K562 (cell line): ENCODE data around the gene PRKAA1. TPM values are rescaled to one million over a fixed set of nuclear protein-coding genes. Genes with fewer than 3 reads are reported as not detected.

Experiments used
- ATAC-seq: fragments of 200-7000 bp; cut with Tn5 transposase; 3 replicates; pipeline ENCODE4 v1.9.1; 2020; ENCODE audit warnings: moderate library complexity
- BruUV-seq: library from RNA; stranded (reverse); fragments of 400-500 nt; replicated peaks from 2 replicates; lab custom pipeline; 2021; lab: Mats Ljungman, UMichigan
- CTCF ChIA-PET: fragments of 300-600 bp; formaldehyde crosslinking; extraction: SDS; loops from one replicate; lab custom pipeline; 2021; ENCODE audit warnings: low intra/inter-chr PET ratio; lab: Yijun Ruan, JAX
- POLR2A ChIA-PET: fragments of 300-600, 350-650 bp; sonication (Branson Sonifier 250); formaldehyde crosslinking; extraction: SDS; loops from one replicate; lab custom pipeline; 2021; ENCODE audit warnings: antibody characterized with exemption, inconsistent platforms; lab: Yijun Ruan, JAX
- DNase-seq, 4 experiments: peaks; one replicate each; pipeline versions ENCODE4 v3.0.0 to v3.0.0-alpha.2; 2011 to 2018; ENCODE audit warnings: low spot score in 3 of 4, mixed read lengths in 3 of 4; ENCODE audit errors: extremely low read depth in 1 of 4
- FAIRE-seq: peaks from 2 replicates; lab custom pipeline; 2011; peaks lifted over from hg19 to GRCh38; lab: Jason Lieb, UNC
- H2AFZ ChIP-seq: 2 replicates; pipeline ENCODE4 v1.6.0; 2011; ENCODE audit warnings: low read depth, low read length, control low read depth, inconsistent platforms
- H3K27ac ChIP-seq: fragments of 200-600 bp; 3 replicates; pipeline ENCODE4 v1.8.0; 2011; ENCODE audit warnings: low read depth, mild to moderate bottlenecking, control low read depth, inconsistent platforms, low read length, moderate library complexity, mixed read lengths; ENCODE audit errors: extremely low read depth
- H3K27me3 ChIP-seq, 2 experiments: fragments of 300-600 bp in 1 of 2; 2 replicates in 1 of 2; 3 replicates in 1 of 2; pipeline versions ENCODE4 v1.6.0 to v1.8.0; 2011; ENCODE audit warnings: inconsistent platforms in 2 of 2, low read length in 2 of 2, mild to moderate bottlenecking in 1 of 2, mixed read lengths in 1 of 2, moderate library complexity in 1 of 2; ENCODE audit not compliant: control insufficient read depth in 2 of 2, insufficient read depth in 2 of 2
- H3K36me3 ChIP-seq: fragments of 300-600 bp; 3 replicates; pipeline ENCODE4 v1.8.0; 2011; ENCODE audit warnings: mild to moderate bottlenecking, low read length, inconsistent platforms; ENCODE audit not compliant: control insufficient read depth, insufficient read depth
- H3K4me1 ChIP-seq, 2 experiments: fragments of 200-600 bp in 1 of 2; replicated peaks in 1 of 2; 2 replicates in 1 of 2; 3 replicates in 1 of 2; pipeline versions ENCODE4 v1.5.1 to v1.8.0; 2011; ENCODE audit warnings: inconsistent platforms in 2 of 2, low read length in 2 of 2, mild to moderate bottlenecking in 1 of 2, mixed read lengths in 1 of 2, moderate library complexity in 1 of 2; ENCODE audit not compliant: control insufficient read depth in 2 of 2, insufficient read depth in 2 of 2
- H3K4me2 ChIP-seq: 2 replicates; pipeline ENCODE4 v1.6.1; 2011; ENCODE audit warnings: low read length, control low read depth, inconsistent platforms, mixed read lengths; ENCODE audit not compliant: insufficient read depth
- H3K4me3 ChIP-seq: fragments of 200-600 bp; sonication (generic), shearing (Covaris generic); 2 replicates; pipeline ENCODE4 v1.5.1; 2016; ENCODE audit warnings: control low read depth, inconsistent platforms
- H3K79me2 ChIP-seq: fragments of 200-600 bp; 3 replicates; pipeline ENCODE4 v1.8.0; 2011; ENCODE audit warnings: low read length, inconsistent platforms; ENCODE audit not compliant: control insufficient read depth, insufficient read depth
- H3K9ac ChIP-seq, 2 experiments: 2 replicates each; pipeline versions ENCODE4 v1.6.0 to v1.6.1; 2011; ENCODE audit warnings: low read depth in 2 of 2, low read length in 2 of 2, control low read depth in 1 of 2, inconsistent platforms in 1 of 2, mild to moderate bottlenecking in 1 of 2, mixed read lengths in 1 of 2; ENCODE audit not compliant: insufficient read depth in 1 of 2
- H3K9me1 ChIP-seq: one replicate; pipeline ENCODE4 v1.6.0; 2011; ENCODE audit warnings: inconsistent platforms, mild to moderate bottlenecking, low read length, moderate library complexity; ENCODE audit not compliant: control insufficient read depth, insufficient read depth
- H3K9me3 ChIP-seq: replicated peaks from 2 replicates; pipeline ENCODE4 v1.5.1; 2011; ENCODE audit warnings: low read depth, low read length, inconsistent platforms; ENCODE audit not compliant: control insufficient read depth, insufficient read depth
- H4K20me1 ChIP-seq: replicated peaks from 2 replicates; pipeline ENCODE4 v1.6.1; 2011; ENCODE audit warnings: low read length, inconsistent platforms, mixed read lengths; ENCODE audit not compliant: control insufficient read depth, insufficient read depth
- CEBPB ChIP-seq: fragments of 450-650 bp; IDR thresholded peaks from 2 replicates; pipeline ENCODE4 v1.6.1; 2016; ENCODE audit warnings: missing genetic modification characterization, missing compliant biosample characterization
- CEBPG ChIP-seq, 3 experiments: fragments of 200-800 bp in 1 of 3; sonication (Bioruptor generic) in 1 of 3; sonication (generic) in 1 of 3; formaldehyde crosslinking in 1 of 3; IDR thresholded peaks in 2 of 3; conservative IDR thresholded peaks in 1 of 3; 2 replicates each; pipeline versions ENCODE4 v1.6.1 to v1.8.0; 2016 to 2022; ENCODE audit warnings: missing compliant biosample characterization in 2 of 3, missing genetic modification characterization in 2 of 3, mild to moderate bottlenecking in 1 of 3, missing genetic modification reagents in 1 of 3
- CREBBP ChIP-seq: IDR thresholded peaks from one replicate; pipeline ENCODE4 v1.6.1; 2012; ENCODE audit warnings: low read depth, mild to moderate bottlenecking, control low read depth, inconsistent platforms, low read length
- DPF2 ChIP-seq: fragments of 450-650 bp; IDR thresholded peaks from 2 replicates; pipeline ENCODE4 v1.6.1; 2016
- HMGN3 ChIP-seq: IDR thresholded peaks from 2 replicates; pipeline ENCODE4 v1.6.1; 2011; ENCODE audit warnings: borderline replicate concordance, low read depth, mild to moderate bottlenecking, mixed read lengths, low read length; ENCODE audit not compliant: insufficient read length; ENCODE audit errors: extremely low read depth
- KLF16 ChIP-seq: IDR thresholded peaks from 2 replicates; pipeline ENCODE4 v1.6.1; 2016; ENCODE audit warnings: antibody characterized with exemption
- MEIS2 ChIP-seq: fragments of 450-650 bp; IDR thresholded peaks from 2 replicates; pipeline ENCODE4 v1.6.1; 2014; ENCODE audit warnings: mild to moderate bottlenecking; ENCODE audit not compliant: partially characterized antibody
- NCOA4 ChIP-seq: fragments of 450-650 bp; IDR thresholded peaks from 2 replicates; pipeline ENCODE4 v1.6.1; 2018; ENCODE audit warnings: mild to moderate bottlenecking; ENCODE audit not compliant: partially characterized antibody
- RUNX1 ChIP-seq: sonication (generic); IDR thresholded peaks from 2 replicates; pipeline ENCODE4 v1.6.1; 2016; ENCODE audit warnings: antibody characterized with exemption, low read depth
- SAFB2 ChIP-seq: fragments of 200-400 bp; formaldehyde crosslinking; IDR thresholded peaks from 2 replicates; pipeline ENCODE4 v1.6.1; 2018; ENCODE audit warnings: borderline replicate concordance, low read length, low read depth, moderate library complexity; ENCODE audit not compliant: severe bottlenecking
- SRF ChIP-seq, 2 experiments: fragments of 250-450, 450-650 bp in 1 of 2; sonication (Bioruptor Pico) in 1 of 2; sonication (generic) in 1 of 2; formaldehyde crosslinking; IDR thresholded peaks; 2 replicates each; pipeline versions ENCODE4 v1.5.0 to v1.5.1; 2020 to 2022; ENCODE audit warnings: mild to moderate bottlenecking in 1 of 2, missing genetic modification reagents in 1 of 2
- ZNF165 ChIP-seq: fragments of 250-450 bp; sonication (Bioruptor Pico); IDR thresholded peaks from 2 replicates; pipeline ENCODE4 v1.4.0; 2020; ENCODE audit warnings: borderline replicate concordance
- ZNF282 ChIP-seq: sonication (generic); formaldehyde crosslinking; IDR thresholded peaks from 2 replicates; pipeline ENCODE4 v1.8.1; 2023; ENCODE audit warnings: missing genetic modification reagents
- ZNF766 ChIP-seq: fragments of 200-800 bp; sonication (Bioruptor generic); conservative IDR thresholded peaks from 2 replicates; pipeline ENCODE4 v1.6.1; 2016; ENCODE audit warnings: missing genetic modification characterization, missing compliant biosample characterization
- WGBS: fragments of 100-300 bp; shearing (Covaris generic); methylation state at CpG from one replicate; pipeline ENCODE4 v1.1.6; 2016; ENCODE audit warnings: low coverage, mixed read lengths; ENCODE audit not compliant: insufficient coverage; ENCODE audit errors: missing lambda C conversion rate; 5-methylcytosine and 5-hydroxymethylcytosine counted together
- in situ Hi-C: fragments of 300-500 bp; cut with MboI; formaldehyde crosslinking; loops from 4 replicates; pipeline ENCODE4 v1.15.0; 2018; ENCODE audit warnings: inconsistent platforms, mixed read lengths
- intact Hi-C: fragments of 100-400 bp; cut with micrococcal nuclease; formaldehyde crosslinking; loops from 2 replicates; pipeline ENCODE4 v1.14.2; 2022
- polyA plus RNA-seq, 8 experiments: library from polyadenylated mRNA; depleted of rRNA in 4 of 8; stranded (reverse) in 5 of 8; unstranded in 3 of 8; fragments of >200 nt; fragmentation: Nextera tagmentation in 2 of 8; fragmentation: Illumina TruSeq in 1 of 8; extraction: Ambion mirVana in 2 of 8; extraction: Trizol in 1 of 8; gene quantifications; 2 replicates each; pipeline versions ENCODE4 v1.2.1 to v1.2.3, GENCODE V29; 2011 to 2014; ENCODE audit warnings: inconsistent platforms in 1 of 8, missing spikeins in 1 of 8
- total RNA-seq, 7 experiments: library from RNA; depleted of rRNA in 6 of 7; stranded (reverse); fragments of >200 nt in 6 of 7; fragmentation: Illumina TruSeq in 2 of 7; extraction: Trizol in 2 of 7; gene quantifications; 2 replicates each; pipeline versions ENCODE4 v1.2.1 to v1.2.3, GENCODE V29; 2011 to 2021; ENCODE audit warnings: low replicate concordance in 1 of 7
- TF ChIP-seq, protein P1 (sequence below): fragments of 250-450 bp; sonication (Bioruptor Pico); IDR thresholded peaks from 2 replicates; pipeline ENCODE4 v1.5.1; 2021; ENCODE audit warnings: mild to moderate bottlenecking
- TF ChIP-seq, protein P2 (sequence below): fragments of 450-650 bp; IDR thresholded peaks from 2 replicates; pipeline ENCODE4 v1.6.1; 2016; ENCODE audit warnings: mild to moderate bottlenecking

Gene PRKAA1
- total and polyA plus RNA-seq, 9 of the 15 experiments (the other 6 are each of a cell fraction or from before 2014, with no cell fraction given): 24.5 to 84.0 (median 51.4) TPM

DNA sequence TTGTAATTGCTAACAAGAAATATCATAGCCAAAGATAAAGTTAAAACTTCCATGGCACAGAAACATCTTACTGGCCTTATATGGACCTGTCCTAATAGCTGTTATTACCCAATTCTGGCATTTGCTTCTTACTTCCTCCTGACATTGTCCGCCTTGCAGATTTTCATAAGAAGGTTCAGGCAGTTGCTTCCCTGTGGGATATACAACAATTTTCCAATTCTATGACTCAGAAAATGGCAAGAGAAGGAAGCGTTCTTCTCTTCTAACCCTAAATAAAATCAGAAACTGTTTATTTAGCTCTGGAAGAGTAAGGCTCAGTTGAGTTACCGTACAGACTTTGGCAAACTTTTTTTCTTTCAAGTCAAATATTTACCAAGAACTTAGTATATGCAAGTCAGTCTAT lies 1.7 kb downstream of the PRKAA1 start:
- H3K9ac ChIP-seq: peak overlapping the region in 1 of 2 experiments; percentile 84; a peak in 3 of 4 replicates
- ChIA-PET CTCF (no interaction called here), POLR2A (interaction anchor here (0.9 to 1.5 kb wide), 3 partner anchors 10 to 27 kb away, joined by 3 to 7 read pairs (median 3); no protein-coding TSS in a partner anchor)
- H3K4me2 ChIP-seq: peak overlapping the region; percentile 93
- ATAC-seq (no peak), FAIRE-seq (no peak), DNase-seq (no peak)
- H3K27me3 ChIP-seq: no peaks in the 10 kb centered on the region
- in situ Hi-C loops (no loop called here), intact Hi-C loops (no loop called here)
- no peak for TF ChIP-seq MEIS2
- TF ChIP-seq ZNF766 (CRISPR knock-in tag): no peak
- TF ChIP-seq SRF (CRISPR knock-in tag; IDR thresholded peaks at IDR 0.05): 0 out of 4 replicates have a peak, but pooled peaks of 1 of the 2 experiments have one; percentile 52
- no peak for TF ChIP-seq ZNF282 (CRISPR knock-in tag)
- TF ChIP-seq, protein P1, sequence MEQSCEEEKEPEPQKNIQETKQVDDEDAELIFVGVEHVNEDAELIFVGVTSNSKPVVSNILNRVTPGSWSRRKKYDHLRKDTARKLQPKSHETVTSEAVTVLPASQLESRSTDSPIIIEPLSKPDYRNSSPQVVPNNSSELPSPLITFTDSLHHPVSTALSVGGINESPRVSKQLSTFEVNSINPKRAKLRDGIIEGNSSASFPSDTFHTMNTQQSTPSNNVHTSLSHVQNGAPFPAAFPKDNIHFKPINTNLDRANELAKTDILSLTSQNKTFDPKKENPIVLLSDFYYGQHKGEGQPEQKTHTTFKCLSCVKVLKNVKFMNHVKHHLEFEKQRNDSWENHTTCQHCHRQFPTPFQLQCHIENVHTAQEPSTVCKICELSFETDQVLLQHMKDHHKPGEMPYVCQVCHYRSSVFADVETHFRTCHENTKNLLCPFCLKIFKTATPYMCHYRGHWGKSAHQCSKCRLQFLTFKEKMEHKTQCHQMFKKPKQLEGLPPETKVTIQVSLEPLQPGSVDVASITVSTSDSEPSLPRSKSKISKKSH: no peak
- no peak for TF ChIP-seq SAFB2
- TF ChIP-seq ZNF165: no peak
- peak; percentile 53; the same call in 1 of the 2 replicates for TF ChIP-seq CEBPB (tag)
- TF ChIP-seq CREBBP: no peak
- TF ChIP-seq DPF2: no peak
- TF ChIP-seq HMGN3: no peak
- no peak for TF ChIP-seq NCOA4
- no peak for TF ChIP-seq KLF16
- TF ChIP-seq CEBPG (CRISPR knock-in tag; IDR thresholded peaks at IDR 0.05): no peak
- peak; percentile 14 to 75; a peak in 2 of 4 replicates for TF ChIP-seq CEBPG (tag; conservative IDR thresholded peaks at IDR 0.05 in 1 of 2, IDR thresholded peaks at IDR 0.05 in 1 of 2)
- TF ChIP-seq, protein P2, sequence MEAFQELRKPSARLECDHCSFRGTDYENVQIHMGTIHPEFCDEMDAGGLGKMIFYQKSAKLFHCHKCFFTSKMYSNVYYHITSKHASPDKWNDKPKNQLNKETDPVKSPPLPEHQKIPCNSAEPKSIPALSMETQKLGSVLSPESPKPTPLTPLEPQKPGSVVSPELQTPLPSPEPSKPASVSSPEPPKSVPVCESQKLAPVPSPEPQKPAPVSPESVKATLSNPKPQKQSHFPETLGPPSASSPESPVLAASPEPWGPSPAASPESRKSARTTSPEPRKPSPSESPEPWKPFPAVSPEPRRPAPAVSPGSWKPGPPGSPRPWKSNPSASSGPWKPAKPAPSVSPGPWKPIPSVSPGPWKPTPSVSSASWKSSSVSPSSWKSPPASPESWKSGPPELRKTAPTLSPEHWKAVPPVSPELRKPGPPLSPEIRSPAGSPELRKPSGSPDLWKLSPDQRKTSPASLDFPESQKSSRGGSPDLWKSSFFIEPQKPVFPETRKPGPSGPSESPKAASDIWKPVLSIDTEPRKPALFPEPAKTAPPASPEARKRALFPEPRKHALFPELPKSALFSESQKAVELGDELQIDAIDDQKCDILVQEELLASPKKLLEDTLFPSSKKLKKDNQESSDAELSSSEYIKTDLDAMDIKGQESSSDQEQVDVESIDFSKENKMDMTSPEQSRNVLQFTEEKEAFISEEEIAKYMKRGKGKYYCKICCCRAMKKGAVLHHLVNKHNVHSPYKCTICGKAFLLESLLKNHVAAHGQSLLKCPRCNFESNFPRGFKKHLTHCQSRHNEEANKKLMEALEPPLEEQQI: no peak
- no peak for TF ChIP-seq RUNX1
- 29% methylated on average over 3 of the region's 3 CpGs for WGBS
- H3K9me3 ChIP-seq: no peaks in the 10 kb centered on the region
- H2AFZ ChIP-seq: no peak overlapping the region
- H3K4me1 ChIP-seq: peaks cover 22 to 37% of the 10 kb centered on the region in 2 experiments; a peak in 4 of 5 replicates
- peak overlapping the region; percentile 92; the same call in 2 of the 3 replicates for H3K27ac ChIP-seq
- peaks cover 4% of the 10 kb centered on the region for H4K20me1 ChIP-seq
- no TSS peak for BruUV-seq
- peak overlapping the region; percentile 94 for H3K4me3 ChIP-seq
- no peaks in the 10 kb centered on the region for H3K9me1 ChIP-seq
- H3K79me2 ChIP-seq: peaks cover 85% of the 10 kb centered on the region
- H3K36me3 ChIP-seq: peaks cover 18% of the 10 kb centered on the region; the same call in 2 of the 3 replicates
